Sigmoid colon (tissue), 7 donors: ENCODE results near the gene TEX13B. TPM values are rescaled to one million over a fixed set of nuclear protein-coding genes. Genes with fewer than 3 reads are reported as not detected.

Experiments used
- DNase-seq: peaks from one replicate; pipeline ENCODE4 v3.0.0-alpha.2; 2019
- H3K27ac ChIP-seq, 4 donors: fragments of 200-600 bp; sonication (generic); one replicate each; pipeline ENCODE4 v1.5.1; 2016 to 2019; ENCODE audit warnings: mild to moderate bottlenecking in 1 of 4
- H3K27me3 ChIP-seq, 3 donors: fragments of 200-600 bp; sonication (generic); one replicate each; pipeline ENCODE4 v1.5.1; 2019; ENCODE audit warnings: mild to moderate bottlenecking in 1 of 3
- H3K36me3 ChIP-seq, 4 donors: fragments of 200-600 bp; sonication (generic); one replicate each; pipeline ENCODE4 v1.5.1; 2016 to 2019
- H3K4me1 ChIP-seq, 4 donors: fragments of 200-600 bp; sonication (generic); one replicate each; pipeline ENCODE4 v1.5.1; 2017 to 2019
- H3K4me3 ChIP-seq, 4 donors: fragments of 200-600 bp; sonication (generic); one replicate each; pipeline ENCODE4 v1.5.1; 2017 to 2019; ENCODE audit warnings: mild to moderate bottlenecking in 2 of 4, moderate library complexity in 1 of 4
- H3K9me3 ChIP-seq, 4 donors: fragments of 200-600 bp in 3 of 4; sonication (generic) in 3 of 4; one replicate each; pipeline versions ENCODE4 v1.5.1 to v1.6.1; 2013 to 2019
- CTCF ChIP-seq, 4 experiments: fragments of 450-650 bp in 3 of 4; fragments of 200-600 bp in 1 of 4; IDR thresholded peaks; one replicate each; pipeline ENCODE4 v1.5.1; 2016 to 2019; ENCODE audit warnings: antibody characterized with exemption in 4 of 4, mild to moderate bottlenecking in 3 of 4, moderate library complexity in 2 of 4
- EP300 ChIP-seq, 4 donors: sonication (generic); formaldehyde crosslinking; IDR thresholded peaks; one replicate each; pipeline ENCODE4 v1.6.1; 2017; ENCODE audit warnings: antibody characterized with exemption in 4 of 4
- POLR2A ChIP-seq, 2 donors: fragments of 450-650 bp; IDR thresholded peaks; one replicate each; pipeline ENCODE4 v1.6.1; 2016; ENCODE audit warnings: antibody characterized with exemption in 2 of 2, mild to moderate bottlenecking in 2 of 2, moderate library complexity in 2 of 2
- POLR2AphosphoS5 ChIP-seq, 4 donors: sonication (generic); formaldehyde crosslinking; IDR thresholded peaks; one replicate each; pipeline ENCODE4 v1.6.1; 2017; ENCODE audit warnings: antibody characterized with exemption in 4 of 4
- WGBS, 2 donors: extraction: QIAGEN DNeasy Blood & Tissue Kit; methylation state at CpG; one replicate each; pipeline ENCODE4 v1.1.7; 2013; 5-methylcytosine and 5-hydroxymethylcytosine counted together
- intact Hi-C: fragments of 100-400 bp; cut with DNase I; formaldehyde crosslinking; loops from one replicate; pipeline ENCODE4 v1.15.1; 2023
- polyA plus RNA-seq, 3 donors: library from polyadenylated mRNA; stranded (reverse); fragments of 200-250 nt; gene quantifications; one replicate each; pipeline ENCODE4 v1.2.3, GENCODE V29; 2013
- total RNA-seq, 4 donors: library from RNA; depleted of rRNA; stranded (reverse); fragments of >200 nt; gene quantifications; one replicate each; pipeline ENCODE4 v1.1.0, GENCODE V29; 2016
- donor health status: healthy with polysubstance abuse.
- donor health status: Bipolar disorder and iron deficiency.
- donor health status: healthy.

The TEX13B gene
- total and polyA plus RNA-seq, 7 donors: not detected

- no peaks in the 10 kb centered on the region for H3K27me3 ChIP-seq
- no peak for DNase-seq
- H3K36me3 ChIP-seq: no peaks in the 10 kb centered on the region
- H3K4me1 ChIP-seq: no peaks in the 10 kb centered on the region
- 97% methylated on average over 1 of the region's 1 CpG for WGBS, 2 donors
- intact Hi-C loops: no loop called here
- no peaks in the 10 kb centered on the region for H3K9me3 ChIP-seq
- H3K27ac ChIP-seq: no peak overlapping the region
- H3K4me3 ChIP-seq: no peak overlapping the region
- TF ChIP-seq EP300 (IDR thresholded peaks at IDR 0.05) (no peak), POLR2A (IDR thresholded peaks at IDR 0.05) (no peak), POLR2AphosphoS5 (IDR thresholded peaks at IDR 0.05) (no peak)
These were observed 43.2 kb upstream of the TEX13B start for GRCh38 chrX:108025376-108025775.

GRCh38 chrX:108022491-108023089 is 40.4 kb upstream of the TEX13B start:
- intact Hi-C loops: no loop called here

GRCh38 chrX:108020631-108021030 is 38.5 kb upstream of the TEX13B start:
- WGBS, 2 donors: 4 to 33% methylated on average over 2 of the region's 2 CpGs
- Histone ChIP-seq H3K27me3 (no peaks in the 10 kb centered on the region), H3K27ac (no peak overlapping the region), H3K4me3 (no peak overlapping the region), H3K36me3 (no peaks in the 10 kb centered on the region), H3K9me3 (no peaks in the 10 kb centered on the region), H3K4me1 (no peaks in the 10 kb centered on the region)
- DNase-seq: no peak
- peak in 2 of 4 experiments; percentile 23 to 30 for TF ChIP-seq CTCF (IDR thresholded peaks at IDR 0.05)
- no peak for TF ChIP-seq POLR2AphosphoS5 (IDR thresholded peaks at IDR 0.05)
- intact Hi-C loops: no loop called here

More at GRCh38 chrX:108022491-108023089, 40.4 kb upstream of the TEX13B start:
- Histone ChIP-seq H3K9me3 (no peaks in the 10 kb centered on the region), H3K36me3 (no peaks in the 10 kb centered on the region), H3K27ac (no peak overlapping the region), H3K4me3 (no peak overlapping the region), H3K27me3 (no peaks in the 10 kb centered on the region), H3K4me1 (no peaks in the 10 kb centered on the region)
- no peak for DNase-seq
- no peak for TF ChIP-seq EP300 (IDR thresholded peaks at IDR 0.05)
- TF ChIP-seq CTCF (IDR thresholded peaks at IDR 0.05): no peak
- TF ChIP-seq POLR2AphosphoS5 (IDR thresholded peaks at IDR 0.05): no peak
- TF ChIP-seq POLR2A (IDR thresholded peaks at IDR 0.05): no peak
- 69 to 88% methylated on average over 1 of the region's 1 CpG for WGBS, 2 donors

GRCh38 chrX:108019382-108019875 is 37.3 kb upstream of the TEX13B start:
- intact Hi-C loops: no loop called here
- TF ChIP-seq EP300 (IDR thresholded peaks at IDR 0.05): no peak
- no peak for TF ChIP-seq CTCF (IDR thresholded peaks at IDR 0.05)
- no peak for TF ChIP-seq POLR2AphosphoS5 (IDR thresholded peaks at IDR 0.05)
- TF ChIP-seq POLR2A (IDR thresholded peaks at IDR 0.05): no peak
- WGBS, 2 donors: 44 to 78% methylated on average over 3 of the region's 3 CpGs
- Histone ChIP-seq H3K27me3 (no peaks in the 10 kb centered on the region), H3K4me3 (no peak overlapping the region), H3K4me1 (no peaks in the 10 kb centered on the region), H3K36me3 (no peaks in the 10 kb centered on the region), H3K9me3 (no peaks in the 10 kb centered on the region), H3K27ac (no peak overlapping the region)
- no peak for DNase-seq

GRCh38 chrX:108018656-108019381 is 36.6 kb upstream of the TEX13B start:
- intact Hi-C loops: no loop called here
- 78 to 80% methylated on average over 4 of the region's 4 CpGs for WGBS, 2 donors
- Histone ChIP-seq H3K27me3 (no peaks in the 10 kb centered on the region), H3K9me3 (no peaks in the 10 kb centered on the region), H3K27ac (no peak overlapping the region), H3K4me3 (no peak overlapping the region), H3K36me3 (no peaks in the 10 kb centered on the region), H3K4me1 (no peaks in the 10 kb centered on the region)
- DNase-seq: no peak
- no peak for TF ChIP-seq EP300 (IDR thresholded peaks at IDR 0.05)
- TF ChIP-seq POLR2AphosphoS5 (IDR thresholded peaks at IDR 0.05): no peak
- no peak for TF ChIP-seq CTCF (IDR thresholded peaks at IDR 0.05)
- TF ChIP-seq POLR2A (IDR thresholded peaks at IDR 0.05): no peak
